Skeletal muscle satellite cell (primary cell): ENCODE results near the gene FBXL13. TPM values are rescaled to one million over a fixed set of nuclear protein-coding genes. Genes with fewer than 3 reads are reported as not detected.
"Not testable (repeated sequence)": the region's sequence is repeated elsewhere in the genome, so short reads cannot be mapped to it uniquely, and the experiment has no call there.

ENCODE experiments used
- H3K27me3 ChIP-seq: 2 replicates; pipeline ENCODE4 v1.7.0; 2013; ENCODE audit warnings: low read length; ENCODE audit not compliant: control insufficient read depth, insufficient read depth
- H3K36me3 ChIP-seq: 2 replicates; pipeline ENCODE4 v1.7.0; 2013; ENCODE audit warnings: mild to moderate bottlenecking, control low read depth, low read length; ENCODE audit not compliant: insufficient read depth
- H3K4me1 ChIP-seq: 2 replicates; pipeline ENCODE4 v1.7.0; 2013; ENCODE audit warnings: low read length; ENCODE audit not compliant: control insufficient read depth, insufficient read depth
- H3K4me2 ChIP-seq: 2 replicates; pipeline ENCODE4 v1.7.0; 2013; ENCODE audit warnings: mild to moderate bottlenecking, low read length
- H3K4me3 ChIP-seq: 2 replicates; pipeline ENCODE4 v1.7.0; 2013; ENCODE audit warnings: low read length
- H3K9ac ChIP-seq: 2 replicates; pipeline ENCODE4 v1.7.0; 2013; ENCODE audit warnings: mild to moderate bottlenecking, low read depth, low read length, moderate library complexity
- H3K9me3 ChIP-seq: replicated peaks from 2 replicates; pipeline ENCODE4 v1.7.0; 2013; ENCODE audit warnings: mild to moderate bottlenecking, control low read depth, low read length
- total RNA-seq: library from RNA; depleted of rRNA; stranded (reverse); fragments of >200 nt; gene quantifications from 2 replicates; pipeline ENCODE4 v1.2.3, GENCODE V29; 2012; rRNA removed

FBXL13 gene
- total RNA-seq, result 0.66 and 1.0 TPM in 2 replicates

DNA sequence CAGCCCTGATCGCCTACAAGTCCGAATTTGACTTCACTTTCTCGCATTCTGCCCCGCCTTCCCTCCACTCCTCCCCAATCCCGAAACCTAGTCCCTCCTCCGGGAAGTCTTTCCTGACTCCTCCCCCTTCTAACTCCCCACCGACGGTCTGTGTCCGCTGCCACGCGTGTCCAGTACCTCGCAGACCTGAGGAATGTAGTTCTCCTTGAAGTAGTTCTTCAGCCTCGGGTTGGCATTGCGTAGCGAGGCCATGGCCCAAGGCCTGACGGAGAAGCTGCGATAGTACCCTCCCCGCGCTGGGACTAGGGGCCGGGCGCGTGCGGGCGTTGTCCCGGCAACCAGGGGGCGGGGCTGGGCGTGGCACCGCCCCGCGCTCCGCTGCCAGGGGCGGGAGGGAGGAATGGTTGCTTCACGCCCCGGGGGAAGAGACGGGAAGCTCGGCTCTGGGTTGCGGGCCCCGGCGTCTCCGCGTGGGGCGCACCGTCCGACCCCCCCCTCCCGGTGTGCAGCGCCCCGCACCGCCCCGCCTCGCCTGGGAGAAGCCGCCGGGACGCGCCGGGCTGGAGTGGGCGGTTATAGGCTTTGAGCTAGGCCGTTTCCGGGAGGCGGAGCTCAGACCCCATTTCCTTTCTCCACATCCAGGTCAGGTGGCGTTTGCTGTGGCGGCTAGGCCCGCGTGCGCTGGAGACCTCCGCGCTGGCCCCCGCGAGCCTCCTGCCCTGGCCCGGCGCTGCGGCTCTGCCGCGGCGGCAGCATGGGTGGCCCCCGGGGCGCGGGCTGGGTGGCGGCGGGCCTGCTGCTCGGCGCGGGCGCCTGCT, at the start of gene FBXL13, which contains the start of gene ARMC10:
FBXL13 (minus strand) TSS at position 278 of the 818 bp plus-strand sequence.
ARMC10 (plus strand) TSS at position 622 of the 818 bp plus-strand sequence; CDS start at position 755, 133 bp downstream.
- no peaks in the 10 kb centered on the region for H3K27me3 ChIP-seq
- peaks cover 13% of the 10 kb centered on the region for H3K4me1 ChIP-seq
- peak within 1 kb of the TSS; percentile 96 for H3K4me2 ChIP-seq
- no peaks in the 10 kb centered on the region for H3K9me3 ChIP-seq
- H3K9ac ChIP-seq, result peak within 1 kb of the TSS; percentile 86
- H3K4me3 ChIP-seq, result peak within 1 kb of the TSS; percentile 94
- H3K36me3 ChIP-seq, result no peaks in the 10 kb centered on the region

DNA sequence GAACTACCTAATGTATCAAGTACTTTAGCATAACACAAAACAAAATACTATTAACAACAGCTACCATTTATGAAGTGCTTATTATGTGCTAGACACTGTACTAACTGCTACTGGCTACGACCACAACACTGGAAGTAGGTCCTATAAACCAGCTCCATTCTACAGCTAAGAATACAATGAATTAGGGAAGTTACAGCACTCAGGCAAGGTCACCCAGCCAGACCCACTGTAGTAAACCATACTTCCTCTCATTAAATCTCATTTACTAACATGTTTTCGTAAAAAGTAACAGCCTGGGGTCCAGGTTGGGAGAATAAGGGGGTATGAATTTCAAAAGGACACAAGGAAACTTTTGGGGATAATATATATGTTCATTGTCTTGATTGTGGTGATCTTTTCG, 48.9 kb upstream of the FBXL13 start:
- Histone ChIP-seq H3K4me3 (no peak overlapping the region), H3K9ac (no peak overlapping the region), H3K4me1 (peaks cover 5% of the 10 kb centered on the region), H3K4me2 (no peak overlapping the region), H3K27me3 (no peaks in the 10 kb centered on the region), H3K36me3 (peaks cover 12% of the 10 kb centered on the region), H3K9me3 (no peaks in the 10 kb centered on the region)

DNA sequence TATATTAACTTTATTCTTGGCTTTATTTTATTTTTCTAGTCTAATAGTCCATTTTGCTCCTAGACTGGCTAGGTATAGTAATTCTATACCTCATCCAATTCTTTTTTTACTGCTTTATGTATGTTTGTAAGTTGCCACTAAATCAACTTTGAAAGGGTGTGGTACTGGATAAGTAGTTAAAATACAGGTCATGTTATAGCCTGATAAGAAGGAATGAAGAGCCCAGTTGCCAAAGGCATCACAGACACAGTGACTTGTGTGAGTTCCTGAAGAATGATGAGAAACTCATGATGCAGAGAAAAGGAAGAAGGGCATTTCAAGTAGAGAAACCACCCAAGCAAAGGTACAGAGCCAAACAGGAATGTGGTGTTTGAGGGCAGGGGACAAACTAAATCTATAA, 47.0 kb upstream of the FBXL13 start:
- peaks cover 12% of the 10 kb centered on the region for H3K36me3 ChIP-seq
- H3K4me2 ChIP-seq, result no peak overlapping the region
- no peak overlapping the region for H3K4me3 ChIP-seq
- H3K27me3 ChIP-seq, result no peaks in the 10 kb centered on the region
- peaks cover 5% of the 10 kb centered on the region for H3K4me1 ChIP-seq
- no peak overlapping the region for H3K9ac ChIP-seq
- H3K9me3 ChIP-seq, result no peaks in the 10 kb centered on the region

DNA sequence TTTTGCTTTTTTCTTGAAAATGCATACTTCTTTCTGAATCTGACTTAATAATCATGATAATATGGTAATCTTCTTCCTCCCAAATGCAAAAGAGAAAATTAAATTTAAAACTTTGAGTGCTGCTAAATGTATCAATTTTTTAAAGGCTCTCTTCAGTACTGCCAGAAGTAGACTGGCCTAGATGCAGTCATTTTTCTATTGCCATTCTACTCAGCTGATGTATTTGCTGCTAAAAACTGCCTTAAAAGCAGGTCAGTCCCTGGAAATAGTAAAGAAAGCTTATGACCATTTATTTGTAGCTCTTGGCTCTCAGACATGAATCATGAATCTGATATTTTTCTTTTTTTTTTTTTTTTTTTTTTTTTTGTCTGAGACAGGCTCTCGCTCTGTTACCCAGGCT, 45.8 kb upstream of the FBXL13 start:
- Histone ChIP-seq H3K4me1 (peaks cover 5% of the 10 kb centered on the region), H3K9me3 (no peaks in the 10 kb centered on the region), H3K4me2 (no peak overlapping the region), H3K9ac (no peak overlapping the region), H3K4me3 (no peak overlapping the region), H3K27me3 (no peaks in the 10 kb centered on the region), H3K36me3 (peaks cover 12% of the 10 kb centered on the region)

DNA sequence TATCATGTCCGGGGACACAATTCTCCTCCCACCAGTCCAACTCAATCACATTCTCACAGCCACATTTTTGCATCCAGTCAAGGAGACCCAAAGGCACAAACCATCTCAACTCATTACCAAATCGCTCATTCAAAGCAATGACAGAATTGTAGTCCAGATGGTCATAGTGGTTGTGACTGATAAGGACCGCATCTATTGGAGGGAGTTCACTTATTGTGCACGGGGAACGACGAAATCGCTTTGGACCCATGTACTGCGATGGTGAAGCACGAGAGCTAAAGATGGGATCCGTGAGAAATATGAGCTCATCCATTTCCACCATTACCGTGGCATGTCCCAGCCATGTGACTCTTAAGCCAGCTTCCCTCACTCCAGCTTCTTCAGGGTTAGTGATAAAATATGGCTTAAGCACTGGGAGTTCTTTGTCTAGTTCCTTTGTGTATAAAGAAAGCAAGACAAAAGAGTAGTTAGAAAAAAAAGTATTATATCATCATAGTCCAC, 45.2 kb upstream of the FBXL13 start:
- no peak overlapping the region for H3K4me3 ChIP-seq
- no peak overlapping the region for H3K9ac ChIP-seq
- H3K36me3 ChIP-seq, result peaks cover 12% of the 10 kb centered on the region
- no peak overlapping the region for H3K4me2 ChIP-seq
- H3K27me3 ChIP-seq, result no peaks in the 10 kb centered on the region
- H3K9me3 ChIP-seq, result no peaks in the 10 kb centered on the region
- peaks cover 5% of the 10 kb centered on the region for H3K4me1 ChIP-seq

DNA sequence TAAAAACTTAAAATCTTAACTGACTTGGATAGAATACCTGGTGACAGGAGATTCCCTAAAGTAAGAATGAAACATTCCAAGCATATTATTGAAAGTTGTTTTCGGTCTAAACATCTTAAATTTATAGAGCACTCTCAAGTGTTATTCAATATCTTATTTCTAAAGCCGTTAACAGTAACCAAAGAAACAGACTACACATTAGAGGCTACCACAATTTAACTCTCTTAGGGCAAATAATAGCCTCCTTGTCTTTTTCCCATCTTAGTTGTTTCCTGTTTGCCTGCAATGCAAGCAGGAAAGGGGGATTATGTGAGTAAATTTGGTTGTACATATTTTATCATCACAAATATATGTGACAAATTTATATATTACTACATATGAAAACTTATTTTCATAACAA, 42.9 kb upstream of the FBXL13 start:
- no peaks in the 10 kb centered on the region for H3K27me3 ChIP-seq
- H3K9me3 ChIP-seq, result no peaks in the 10 kb centered on the region
- H3K4me2 ChIP-seq, result no peak overlapping the region
- H3K4me3 ChIP-seq, result no peak overlapping the region
- H3K4me1 ChIP-seq, result peaks cover 16% of the 10 kb centered on the region
- peaks cover 12% of the 10 kb centered on the region for H3K36me3 ChIP-seq
- H3K9ac ChIP-seq, result no peak overlapping the region

DNA sequence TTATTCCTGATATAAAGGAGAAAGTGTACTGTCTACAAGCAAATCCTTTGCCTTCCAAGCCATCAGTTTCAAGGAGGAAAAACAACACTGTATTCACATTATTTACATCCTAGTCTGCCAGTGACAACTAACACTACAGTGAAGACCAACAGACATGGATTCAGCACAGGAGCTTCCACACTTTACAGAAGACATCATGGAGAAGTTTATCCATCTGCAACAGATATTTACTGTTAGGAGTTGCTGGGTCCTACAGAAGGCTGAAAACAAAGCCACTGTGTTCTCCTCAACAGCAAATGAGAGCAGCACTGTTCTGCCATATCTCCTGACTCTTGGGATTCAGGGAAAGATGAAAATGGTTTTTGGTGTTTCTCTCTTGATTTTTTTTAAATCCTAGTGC, 42.4 kb upstream of the FBXL13 start:
- Histone ChIP-seq H3K4me3 (no peak overlapping the region), H3K27me3 (no peaks in the 10 kb centered on the region), H3K9ac (no peak overlapping the region), H3K4me2 (no peak overlapping the region), H3K4me1 (peaks cover 16% of the 10 kb centered on the region), H3K9me3 (no peaks in the 10 kb centered on the region), H3K36me3 (peaks cover 12% of the 10 kb centered on the region)

DNA sequence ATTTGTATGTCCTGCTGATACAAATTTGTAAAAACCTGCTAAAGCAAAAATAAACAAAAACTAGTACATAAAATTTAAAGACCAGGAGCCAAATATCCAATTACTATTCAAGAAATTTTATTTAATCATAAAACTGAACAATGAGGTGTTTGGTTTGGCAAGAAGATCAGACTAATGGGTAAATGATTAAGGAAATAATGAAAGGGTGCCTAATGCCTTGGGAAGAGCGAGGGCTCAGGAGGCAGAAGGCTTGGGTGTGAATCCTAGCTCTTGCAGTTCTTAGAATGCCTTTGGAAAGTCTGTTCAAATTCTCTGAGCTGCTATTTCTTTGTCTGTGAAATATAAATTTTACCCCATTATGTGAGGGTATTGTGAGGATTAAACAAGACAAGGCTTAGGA, 41.9 kb upstream of the FBXL13 start:
- H3K9ac ChIP-seq, result no peak overlapping the region

DNA sequence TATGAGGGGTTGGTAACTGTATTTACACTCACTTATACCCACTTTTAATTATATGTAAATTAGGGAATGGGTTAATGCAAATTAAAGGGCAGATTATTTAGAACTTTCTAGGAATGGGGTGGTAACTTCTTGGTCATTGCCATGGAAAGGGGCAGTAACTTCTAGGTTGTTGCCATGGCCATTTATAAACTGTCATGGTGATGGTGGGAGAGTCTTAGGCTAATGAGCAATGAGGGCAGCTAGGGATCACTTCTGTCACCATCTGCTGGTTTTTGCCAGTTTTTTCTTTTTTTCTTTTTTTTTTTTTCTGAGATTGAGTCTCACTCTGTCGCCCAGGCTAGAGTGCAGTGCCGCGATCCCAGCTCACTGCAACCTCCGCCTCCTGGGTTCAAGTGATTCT, 41.2 kb upstream of the FBXL13 start:
- H3K4me3 ChIP-seq, result no peak overlapping the region
- no peak overlapping the region for H3K9ac ChIP-seq
- no peak overlapping the region for H3K4me2 ChIP-seq
- H3K9me3 ChIP-seq, result no peaks in the 10 kb centered on the region
- H3K27me3 ChIP-seq, result no peaks in the 10 kb centered on the region
- H3K36me3 ChIP-seq, result peaks cover 9% of the 10 kb centered on the region
- H3K4me1 ChIP-seq, result peaks cover 16% of the 10 kb centered on the region

More for the DNA sequence above, 41.9 kb upstream of the FBXL13 start:
- peaks cover 12% of the 10 kb centered on the region for H3K36me3 ChIP-seq
- H3K4me3 ChIP-seq, result no peak overlapping the region
- no peaks in the 10 kb centered on the region for H3K9me3 ChIP-seq
- no peaks in the 10 kb centered on the region for H3K27me3 ChIP-seq
- peaks cover 16% of the 10 kb centered on the region for H3K4me1 ChIP-seq
- no peak overlapping the region for H3K4me2 ChIP-seq

DNA sequence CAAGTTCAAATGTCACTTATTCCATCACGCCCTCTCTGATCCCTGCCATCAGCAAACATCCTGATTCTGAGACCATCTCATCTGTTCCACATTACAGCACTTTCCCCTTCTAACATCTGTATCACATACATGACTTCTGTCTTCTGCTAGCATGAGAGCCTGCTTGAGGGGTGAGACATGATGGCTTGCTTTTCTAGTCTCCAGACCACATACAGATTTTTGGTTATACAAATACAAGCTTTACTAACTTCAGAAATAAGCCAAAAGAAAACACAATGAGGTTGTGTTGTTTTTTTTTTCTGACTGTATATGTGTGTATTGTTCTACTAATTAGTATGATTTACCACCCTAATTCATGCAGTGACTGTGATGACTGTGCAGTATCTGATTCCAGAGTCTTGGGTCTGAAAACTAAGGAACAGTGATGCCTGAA, 40.0 kb upstream of the FBXL13 start:
- Histone ChIP-seq H3K9ac (no peak overlapping the region), H3K27me3 (no peaks in the 10 kb centered on the region), H3K4me1 (peaks cover 11% of the 10 kb centered on the region), H3K36me3 (peaks cover 9% of the 10 kb centered on the region), H3K4me2 (no peak overlapping the region), H3K4me3 (no peak overlapping the region), H3K9me3 (no peaks in the 10 kb centered on the region)

DNA sequence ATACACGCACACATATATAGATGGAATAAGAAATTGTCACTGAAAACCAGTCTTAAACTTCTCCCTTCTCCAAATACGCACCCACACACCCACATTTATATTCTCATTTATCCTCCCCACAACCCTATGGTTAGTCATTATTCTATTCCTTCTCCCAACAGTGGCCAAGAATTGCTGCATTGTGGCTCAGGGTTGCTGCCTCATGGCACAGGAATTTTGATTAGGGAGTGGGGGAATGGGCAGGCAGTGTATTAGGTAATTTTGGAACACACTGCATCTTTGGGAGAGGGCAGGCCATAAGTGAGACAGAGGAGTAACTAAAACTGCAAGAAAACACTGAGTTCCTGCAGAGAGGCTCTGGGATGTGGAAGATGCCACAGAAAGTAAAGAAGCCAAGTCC, 38.6 kb upstream of the FBXL13 start:
- Histone ChIP-seq H3K27me3 (no peaks in the 10 kb centered on the region), H3K9ac (no peak overlapping the region), H3K4me1 (peaks cover 11% of the 10 kb centered on the region), H3K4me3 (no peak overlapping the region), H3K4me2 (peak overlapping the region; percentile 36), H3K9me3 (no peaks in the 10 kb centered on the region), H3K36me3 (peaks cover 4% of the 10 kb centered on the region)

DNA sequence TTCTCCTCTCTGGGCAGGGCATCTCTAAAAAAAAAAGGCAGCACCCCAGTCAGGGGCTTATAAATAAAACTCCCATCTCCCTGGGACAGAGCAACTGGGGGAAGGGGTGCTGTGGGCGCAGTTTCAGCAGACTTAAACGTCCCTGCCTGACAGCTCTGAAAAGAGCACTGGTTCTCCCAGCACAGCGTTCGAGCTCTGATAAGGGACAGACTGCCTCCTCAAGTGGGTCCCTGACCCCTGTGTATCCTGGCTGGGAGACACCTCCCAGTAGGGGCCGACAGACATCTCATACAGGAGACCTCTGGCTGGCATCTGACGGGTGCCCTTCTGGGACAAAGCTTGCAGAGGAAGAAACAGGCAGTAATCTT, 32.1 kb upstream of the FBXL13 start:
- H3K27me3 ChIP-seq, H3K9ac ChIP-seq, H3K4me2 ChIP-seq, H3K4me3 ChIP-seq, H3K4me1 ChIP-seq, H3K9me3 ChIP-seq, H3K36me3 ChIP-seq: not testable (repeated sequence)
